Nephron (organoid): ENCODE measurements around the gene PLCB1.
A peak's percentile ranks its signal among the peaks of the same experiment; 100 is the strongest.
"Not testable (repeated sequence)": the region's sequence is repeated elsewhere in the genome, so short reads cannot be mapped to it uniquely, and the experiment has no call there.

Experiments
- H3K27ac Mint-ChIP-seq, 3 experiments: 2 replicates each; pipeline ENCODE4 v1.8.0; 2020; ENCODE audit warnings: mixed read lengths in 3 of 3, mild to moderate bottlenecking in 2 of 3, moderate library complexity in 1 of 3
- H3K27me3 Mint-ChIP-seq: 2 replicates; pipeline ENCODE4 v1.8.0; 2021; ENCODE audit warnings: low read depth, mild to moderate bottlenecking, moderate library complexity, mixed read lengths
- H3K36me3 Mint-ChIP-seq: 2 replicates; pipeline ENCODE4 v1.8.0; 2020; ENCODE audit warnings: low read depth, mixed read lengths
- H3K4me1 Mint-ChIP-seq: 2 replicates; pipeline ENCODE4 v1.8.0; 2020; ENCODE audit warnings: mixed read lengths
- H3K4me3 Mint-ChIP-seq, 3 experiments: 2 replicates each; pipeline ENCODE4 v1.8.0; 2020; ENCODE audit warnings: mild to moderate bottlenecking in 3 of 3, mixed read lengths in 3 of 3, moderate library complexity in 2 of 3
- H3K9me3 Mint-ChIP-seq: 2 replicates; pipeline ENCODE4 v1.8.0; 2020; ENCODE audit warnings: mixed read lengths
- CTCF ChIP-seq, 3 experiments: fragments of 200-600 bp; sonication (generic); IDR thresholded peaks; one replicate each; pipeline ENCODE4 v1.5.0; 2021; ENCODE audit warnings: antibody characterized with exemption in 3 of 3; ENCODE audit not compliant: unreplicated experiment in 3 of 3

The PLCB1 gene

DNA sequence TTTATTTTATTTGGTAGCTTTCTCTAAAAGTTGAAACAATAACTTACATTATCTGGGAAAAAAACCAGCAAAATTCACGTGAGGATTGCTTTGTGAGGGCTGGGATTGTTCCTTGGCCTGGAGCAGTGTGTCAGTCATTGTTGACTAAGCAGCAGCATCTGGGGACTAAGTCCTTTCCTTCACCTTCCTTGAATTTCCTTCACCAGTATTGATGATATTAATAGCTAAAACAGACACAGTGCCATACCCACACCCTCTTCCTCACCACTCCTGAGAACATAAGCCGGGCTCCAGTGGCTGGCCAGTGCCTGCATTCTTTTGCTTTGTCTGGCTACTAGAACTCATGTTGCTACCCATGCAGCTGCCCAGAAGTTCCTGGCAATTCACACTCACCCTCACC lies 23.7 kb downstream of the PLCB1 start:
- H3K36me3 Mint-ChIP-seq = peaks cover 21% of the 10 kb centered on the region

DNA sequence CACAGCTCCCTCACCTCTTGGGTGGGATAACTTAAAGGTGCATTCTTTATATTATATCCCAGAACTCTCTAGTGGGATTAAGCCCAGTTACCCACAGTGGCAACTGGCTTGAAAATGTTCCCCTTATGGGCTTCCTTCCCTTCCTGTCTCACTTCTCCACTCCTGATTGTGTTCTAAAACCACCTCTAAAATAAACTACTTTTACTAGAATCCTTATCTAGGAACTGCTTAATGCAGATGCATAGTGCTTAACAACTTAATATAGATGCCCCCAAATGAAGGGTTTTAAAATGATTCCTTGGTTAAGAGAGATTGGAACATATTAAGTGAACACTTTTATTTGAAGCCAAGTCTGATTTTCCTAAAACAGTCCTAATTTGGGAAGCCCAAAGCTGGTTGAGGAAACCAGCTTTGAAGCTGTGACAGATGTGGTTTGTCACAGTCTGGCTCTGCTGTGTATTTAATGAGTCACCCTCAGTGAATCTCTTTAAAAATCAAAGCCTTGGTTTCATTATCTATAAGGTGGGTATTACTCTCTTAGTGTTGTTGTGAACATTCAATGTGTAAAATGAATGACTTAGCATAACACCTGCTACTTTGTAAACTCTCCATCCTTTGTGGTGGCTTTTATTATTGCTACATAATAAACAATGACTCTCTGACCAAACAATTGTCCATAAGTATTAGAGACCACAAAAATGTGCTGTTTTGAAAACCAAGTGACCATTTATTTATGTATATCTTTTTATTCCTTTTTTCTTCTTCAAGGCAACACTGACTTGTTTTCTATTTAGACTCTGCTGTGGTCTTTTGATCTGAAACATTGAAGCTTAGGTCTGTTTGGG lies 24.4 kb downstream of the PLCB1 start:
- H3K27ac Mint-ChIP-seq = peak overlapping the region in 1 of 3 experiments; percentile 58
- H3K36me3 Mint-ChIP-seq = peaks cover 21% of the 10 kb centered on the region
- no peak overlapping the region for H3K4me3 Mint-ChIP-seq
- peaks cover 11% of the 10 kb centered on the region for H3K9me3 Mint-ChIP-seq
- TF ChIP-seq CTCF (IDR thresholded peaks at IDR 0.05; ENCODE audit: unreplicated experiment in 3 of 3) = no peak
- peaks cover 53% of the 10 kb centered on the region for H3K4me1 Mint-ChIP-seq
- H3K27me3 Mint-ChIP-seq = no peaks in the 10 kb centered on the region

More for the DNA sequence above, 23.7 kb downstream of the PLCB1 start:
- Mint-ChIP-seq H3K4me3 (no peak overlapping the region), H3K27ac (peak overlapping the region in 1 of 3 experiments; percentile 58), H3K4me1 (peaks cover 58% of the 10 kb centered on the region), H3K27me3 (no peaks in the 10 kb centered on the region), H3K9me3 (peaks cover 11% of the 10 kb centered on the region)
- no peak for TF ChIP-seq CTCF (IDR thresholded peaks at IDR 0.05; ENCODE audit: unreplicated experiment in 3 of 3)

DNA sequence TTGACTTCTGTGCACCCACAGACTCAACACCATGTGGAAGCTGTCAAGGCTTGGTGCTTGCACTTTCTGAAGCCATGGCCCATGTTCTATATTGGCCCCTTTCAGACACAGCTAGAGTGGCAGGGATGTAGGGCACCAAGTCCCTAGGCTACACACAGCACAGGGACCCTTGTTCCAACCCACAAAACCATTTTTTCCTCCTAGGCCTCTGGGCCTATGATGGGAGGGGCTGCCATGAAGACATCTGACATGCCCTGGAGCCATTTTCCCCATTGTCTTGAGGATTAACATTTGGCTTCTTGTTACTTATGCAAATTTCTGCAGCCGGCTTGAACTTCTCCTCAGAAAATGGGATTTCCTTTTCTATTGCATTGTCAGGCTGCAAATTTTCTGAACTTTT lies 27.2 kb downstream of the PLCB1 start:
- H3K36me3 Mint-ChIP-seq = peaks cover 21% of the 10 kb centered on the region
- not testable (repeated sequence) for H3K4me3 Mint-ChIP-seq, H3K27ac Mint-ChIP-seq, H3K27me3 Mint-ChIP-seq
- H3K9me3 Mint-ChIP-seq = peaks cover 11% of the 10 kb centered on the region
- H3K4me1 Mint-ChIP-seq = peaks cover 29% of the 10 kb centered on the region

DNA sequence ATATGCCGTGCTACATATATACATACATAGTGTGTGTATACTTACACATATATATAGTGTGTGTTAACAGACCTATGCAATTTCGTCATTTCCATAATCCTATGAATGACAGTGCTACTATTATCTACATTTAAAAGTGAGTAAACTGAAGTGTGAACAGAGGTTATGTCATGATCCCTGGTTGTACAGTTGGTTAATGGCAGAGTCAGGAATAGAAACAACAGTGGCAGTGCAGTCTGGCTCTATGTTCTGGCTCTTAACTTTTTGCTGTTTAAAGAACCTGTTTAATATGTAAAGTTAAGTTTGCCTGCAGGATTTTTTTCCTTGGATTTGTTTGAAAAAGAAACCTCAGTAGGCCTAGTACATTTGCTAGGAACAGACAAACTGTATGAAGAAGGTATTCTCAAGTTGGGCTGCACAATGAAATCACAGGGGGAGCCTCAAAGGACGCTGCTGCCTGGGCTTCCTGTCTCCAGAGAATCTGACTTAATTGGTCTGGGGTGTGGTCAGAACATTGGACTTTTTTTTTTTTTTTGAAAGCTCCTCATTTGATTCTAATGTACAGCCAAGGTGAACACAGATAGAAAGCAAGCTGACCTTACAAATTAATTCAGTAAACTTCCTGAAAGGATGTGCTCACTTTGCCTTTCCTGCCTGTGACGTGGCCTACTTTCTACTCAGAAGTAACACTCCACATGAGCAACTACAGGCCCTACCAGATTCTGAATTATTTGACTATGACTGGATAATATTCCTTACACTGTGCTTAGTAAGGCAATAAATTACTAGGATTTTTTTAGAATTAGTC lies 29.4 kb downstream of the PLCB1 start:
- Mint-ChIP-seq H3K9me3 (peaks cover 11% of the 10 kb centered on the region), H3K4me3 (no peak overlapping the region), H3K27me3 (no peaks in the 10 kb centered on the region), H3K36me3 (peaks cover 21% of the 10 kb centered on the region), H3K27ac (peak overlapping the region in 2 of 3 experiments; percentile 62 to 80), H3K4me1 (peaks cover 10% of the 10 kb centered on the region)
- no peak for TF ChIP-seq CTCF (IDR thresholded peaks at IDR 0.05; ENCODE audit: unreplicated experiment in 3 of 3)

DNA sequence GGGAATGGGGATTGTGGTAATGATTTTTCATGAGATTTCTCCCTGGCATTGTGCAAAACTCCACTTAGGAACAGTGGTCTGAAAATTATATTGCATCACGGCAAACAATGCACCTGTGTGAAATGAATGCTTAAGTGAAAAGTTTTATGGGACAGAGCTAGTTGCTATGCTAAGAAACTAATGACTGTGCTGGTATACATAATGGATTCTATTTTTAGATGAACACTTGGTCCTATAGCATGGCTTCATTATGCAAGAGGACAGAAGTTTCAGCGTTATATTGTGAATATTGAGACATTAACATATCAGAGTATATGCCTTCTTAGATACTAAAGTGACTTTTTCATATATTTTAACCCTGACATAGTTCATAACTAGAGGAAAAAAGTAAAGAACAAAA lies 30.5 kb downstream of the PLCB1 start:
- H3K36me3 Mint-ChIP-seq = peaks cover 16% of the 10 kb centered on the region
- H3K4me1 Mint-ChIP-seq = peaks cover 4% of the 10 kb centered on the region
- peaks cover 11% of the 10 kb centered on the region for H3K9me3 Mint-ChIP-seq
- TF ChIP-seq CTCF (IDR thresholded peaks at IDR 0.05; ENCODE audit: unreplicated experiment in 3 of 3) = no peak
- H3K27ac Mint-ChIP-seq = peak overlapping the region in 1 of 3 experiments; percentile 60
- no peak overlapping the region for H3K4me3 Mint-ChIP-seq
- H3K27me3 Mint-ChIP-seq = no peaks in the 10 kb centered on the region

DNA sequence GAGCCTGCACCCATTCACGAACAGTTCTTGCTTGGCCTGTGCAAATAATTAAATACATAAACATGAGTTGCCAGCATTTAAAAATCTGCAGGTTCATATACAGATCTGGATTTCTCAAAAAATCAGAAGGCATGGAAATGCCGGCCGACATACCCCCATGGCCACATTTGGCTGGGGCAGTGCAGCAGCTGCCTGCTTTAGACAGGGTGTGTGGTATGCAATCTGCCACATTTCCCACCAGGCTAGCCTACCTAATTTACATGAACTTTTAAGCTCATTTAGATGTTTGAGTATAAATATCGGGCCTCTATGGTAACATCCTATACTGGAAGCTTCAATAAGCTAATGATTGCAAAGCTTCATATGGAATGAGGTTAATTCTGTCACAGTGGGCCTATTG lies 31.5 kb downstream of the PLCB1 start:
- no peak overlapping the region for H3K4me3 Mint-ChIP-seq
- no peak overlapping the region for H3K27ac Mint-ChIP-seq
- no peaks in the 10 kb centered on the region for H3K27me3 Mint-ChIP-seq
- H3K4me1 Mint-ChIP-seq = peaks cover 4% of the 10 kb centered on the region
- H3K36me3 Mint-ChIP-seq = peaks cover 8% of the 10 kb centered on the region
- peaks cover 4% of the 10 kb centered on the region for H3K9me3 Mint-ChIP-seq
- no peak for TF ChIP-seq CTCF (IDR thresholded peaks at IDR 0.05; ENCODE audit: unreplicated experiment in 3 of 3)
